Measurements from ENCODE around the gene AAMDC. TPM values are rescaled to one million over a fixed set of nuclear protein-coding genes. Genes with fewer than 3 reads are reported as not detected.

AAMDC gene
- 10 to 100 TPM; 14.4 to 15.6 TPM for total RNA-seq

GRCh38 chr11:77820565-77821348 lies at the start of gene AAMDC, which contains the start of gene RSF1:
Gene AAMDC, plus strand, starts transcription at chr11:77821144. Its CDS starts 21,353 bp downstream, at chr11:77842497.
Gene RSF1, minus strand, starts transcription at chr11:77820722. Its CDS starts 8 bp downstream, at chr11:77820714.
- H3K4me3 Mint-ChIP-seq: peak within 1 kb of the TSS; percentile 97
- peak; percentile 97 for DNase-seq
- CTCF ChIA-PET: interaction anchor here (4.0 kb wide), 1 partner anchor 174 kb away, joined by 14 read pairs; the partner anchor contains the start of gene INTS4

GRCh38 chr11:77775936-77776335 lies 45.0 kb upstream of the AAMDC start:
- CTCF ChIA-PET: interaction anchor here (0.6 to 1.7 kb wide), 6 partner anchors 218 to 437 kb away, joined by 3 to 9 read pairs (median 5); partner anchors contain the start of gene INTS4

More at GRCh38 chr11:77820565-77821348, at the start of gene AAMDC, which contains the start of gene RSF1:
- peak within 1 kb of the TSS; percentile 94 for H3K27ac Mint-ChIP-seq
- H3K4me1 Mint-ChIP-seq: peaks cover 33% of the 10 kb centered on the region
- POLR2A ChIA-PET: interaction anchor here (0.8 to 4.0 kb wide), 9 partner anchors 20 to 756 kb away, joined by 3 to 31 read pairs (median 3); partner anchors contain the start of genes CLNS1A, INTS4, KCTD21 and USP35
- H3K36me3 Mint-ChIP-seq (ENCODE audit: low read depth): peaks cover 20% of the 10 kb centered on the region
- no peaks in the 10 kb centered on the region for H3K27me3 Mint-ChIP-seq
- peaks cover 3% of the 10 kb centered on the region for H3K9me3 Mint-ChIP-seq

GRCh38 chr11:77776455-77776854 lies 44.5 kb upstream of the AAMDC start:
- no peaks in the 10 kb centered on the region for H3K27me3 Mint-ChIP-seq
- no peaks in the 10 kb centered on the region for H3K9me3 Mint-ChIP-seq
- POLR2A ChIA-PET: interaction anchor here (0.9 kb wide), 1 partner anchor 218 kb away, joined by 3 read pairs; the partner anchor contains the start of gene INTS4
- peaks cover 11% of the 10 kb centered on the region for H3K4me1 Mint-ChIP-seq
- H3K4me3 Mint-ChIP-seq: no peak overlapping the region
- DNase-seq: no peak
- no peaks in the 10 kb centered on the region for H3K36me3 Mint-ChIP-seq (ENCODE audit: low read depth)
- H3K27ac Mint-ChIP-seq: no peak overlapping the region
- CTCF ChIA-PET: interaction anchor here (0.6 to 1.7 kb wide), 6 partner anchors 218 to 436 kb away, joined by 3 to 9 read pairs (median 5); partner anchors contain the start of gene INTS4

More at GRCh38 chr11:77775936-77776335, 45.0 kb upstream of the AAMDC start:
- POLR2A ChIA-PET: interaction anchor here (0.9 kb wide), 1 partner anchor 219 kb away, joined by 3 read pairs; the partner anchor contains the start of gene INTS4
- no peak overlapping the region for H3K4me3 Mint-ChIP-seq
- no peaks in the 10 kb centered on the region for H3K9me3 Mint-ChIP-seq
- H3K4me1 Mint-ChIP-seq: peaks cover 16% of the 10 kb centered on the region
- no peak overlapping the region for H3K27ac Mint-ChIP-seq
- DNase-seq: no peak
- H3K36me3 Mint-ChIP-seq (ENCODE audit: low read depth): no peaks in the 10 kb centered on the region
- no peaks in the 10 kb centered on the region for H3K27me3 Mint-ChIP-seq

- H3K9me3 Mint-ChIP-seq: no peaks in the 10 kb centered on the region
- no peaks in the 10 kb centered on the region for H3K27me3 Mint-ChIP-seq
Measured at GRCh38 chr11:77778118-77778517, 42.8 kb upstream of the AAMDC start.

GRCh38 chr11:77778549-77778948 lies 42.4 kb upstream of the AAMDC start:
- H3K27ac Mint-ChIP-seq: no peak overlapping the region
- H3K36me3 Mint-ChIP-seq (ENCODE audit: low read depth): no peaks in the 10 kb centered on the region
- no peaks in the 10 kb centered on the region for H3K27me3 Mint-ChIP-seq
- CTCF ChIA-PET: interaction anchor here (1.1 kb wide), 1 partner anchor 268 kb away, joined by 3 read pairs; no protein-coding TSS in a partner anchor
- DNase-seq: no peak
- POLR2A ChIA-PET: no interaction called here
- peaks cover 3% of the 10 kb centered on the region for H3K4me1 Mint-ChIP-seq
- H3K4me3 Mint-ChIP-seq: no peak overlapping the region
- H3K9me3 Mint-ChIP-seq: no peaks in the 10 kb centered on the region

More at GRCh38 chr11:77778118-77778517, 42.8 kb upstream of the AAMDC start:
- H3K4me3 Mint-ChIP-seq: no peak overlapping the region
- POLR2A ChIA-PET: no interaction called here
- CTCF ChIA-PET: interaction anchor here (1.1 kb wide), 1 partner anchor 269 kb away, joined by 3 read pairs; no protein-coding TSS in a partner anchor
- no peaks in the 10 kb centered on the region for H3K36me3 Mint-ChIP-seq (ENCODE audit: low read depth)
- H3K4me1 Mint-ChIP-seq: peaks cover 3% of the 10 kb centered on the region
- DNase-seq: no peak
- no peak overlapping the region for H3K27ac Mint-ChIP-seq

- no peak for DNase-seq
- H3K4me1 Mint-ChIP-seq: peaks cover 1% of the 10 kb centered on the region
- CTCF ChIA-PET: no interaction called here
- POLR2A ChIA-PET: interaction anchor here (0.7 kb wide), 1 partner anchor 18 kb away, joined by 3 read pairs; no protein-coding TSS in a partner anchor
- no peaks in the 10 kb centered on the region for H3K36me3 Mint-ChIP-seq (ENCODE audit: low read depth)
- H3K9me3 Mint-ChIP-seq: no peaks in the 10 kb centered on the region
- H3K27me3 Mint-ChIP-seq: no peaks in the 10 kb centered on the region
- no peak overlapping the region for H3K4me3 Mint-ChIP-seq
- H3K27ac Mint-ChIP-seq: no peak overlapping the region
Measured at GRCh38 chr11:77779935-77780334, 41.0 kb upstream of the AAMDC start.

GRCh38 chr11:77783025-77783424 lies 37.9 kb upstream of the AAMDC start:
- CTCF ChIA-PET: no interaction called here
- DNase-seq: no peak
- POLR2A ChIA-PET: no interaction called here
- H3K9me3 Mint-ChIP-seq: no peaks in the 10 kb centered on the region
- no peak overlapping the region for H3K27ac Mint-ChIP-seq
- H3K4me3 Mint-ChIP-seq: no peak overlapping the region
- peaks cover 3% of the 10 kb centered on the region for H3K4me1 Mint-ChIP-seq
- H3K36me3 Mint-ChIP-seq (ENCODE audit: low read depth): no peaks in the 10 kb centered on the region
- H3K27me3 Mint-ChIP-seq: no peaks in the 10 kb centered on the region

GRCh38 chr11:77784572-77784971 lies 36.4 kb upstream of the AAMDC start:
- POLR2A ChIA-PET: no interaction called here
- no peak for DNase-seq
- CTCF ChIA-PET: no interaction called here
- H3K4me3 Mint-ChIP-seq: no peak overlapping the region
- no peak overlapping the region for H3K27ac Mint-ChIP-seq
- H3K4me1 Mint-ChIP-seq: peaks cover 13% of the 10 kb centered on the region
- H3K27me3 Mint-ChIP-seq: no peaks in the 10 kb centered on the region
- no peaks in the 10 kb centered on the region for H3K9me3 Mint-ChIP-seq
- H3K36me3 Mint-ChIP-seq (ENCODE audit: low read depth): no peaks in the 10 kb centered on the region

- ChIA-PET CTCF (no interaction called here), POLR2A (interaction anchor here (1.2 kb wide), 1 partner anchor 31 kb away, joined by 3 read pairs; the partner anchor contains the start of gene RSF1)
- Mint-ChIP-seq H3K9me3 (peaks cover 21% of the 10 kb centered on the region), H3K27ac (no peak overlapping the region), H3K27me3 (no peaks in the 10 kb centered on the region), H3K4me3 (no peak overlapping the region), H3K4me1 (peaks cover 15% of the 10 kb centered on the region), H3K36me3 (ENCODE audit: low read depth) (peaks cover 38% of the 10 kb centered on the region)
- no peak for DNase-seq
Measured at GRCh38 chr11:77789061-77789730, 31.7 kb upstream of the AAMDC start.

- POLR2A ChIA-PET: no interaction called here
Measured at GRCh38 chr11:77789731-77790476, 31.0 kb upstream of the AAMDC start.

GRCh38 chr11:77791301-77791700 lies 29.6 kb upstream of the AAMDC start:
- H3K36me3 Mint-ChIP-seq (ENCODE audit: low read depth): peaks cover 49% of the 10 kb centered on the region
- H3K4me3 Mint-ChIP-seq: no peak overlapping the region
- peaks cover 21% of the 10 kb centered on the region for H3K9me3 Mint-ChIP-seq
- peaks cover 17% of the 10 kb centered on the region for H3K4me1 Mint-ChIP-seq
- CTCF ChIA-PET: no interaction called here
- no peak overlapping the region for H3K27ac Mint-ChIP-seq
- POLR2A ChIA-PET: no interaction called here
- H3K27me3 Mint-ChIP-seq: no peaks in the 10 kb centered on the region
- DNase-seq: no peak

More at GRCh38 chr11:77789731-77790476, 31.0 kb upstream of the AAMDC start:
- CTCF ChIA-PET: no interaction called here
- Mint-ChIP-seq H3K9me3 (peaks cover 21% of the 10 kb centered on the region), H3K27me3 (no peaks in the 10 kb centered on the region), H3K4me1 (peaks cover 17% of the 10 kb centered on the region), H3K4me3 (no peak overlapping the region), H3K36me3 (ENCODE audit: low read depth) (peaks cover 38% of the 10 kb centered on the region), H3K27ac (no peak overlapping the region)
- no peak for DNase-seq

GRCh38 chr11:77793972-77794371 lies 27.0 kb upstream of the AAMDC start:
- ChIA-PET CTCF (interaction anchor here (0.9 kb wide), 1 partner anchor 201 kb away, joined by 3 read pairs; the partner anchor contains the start of gene INTS4), POLR2A (no interaction called here)
- no peak for DNase-seq
- no peak overlapping the region for H3K4me3 Mint-ChIP-seq
- H3K36me3 Mint-ChIP-seq (ENCODE audit: low read depth): peaks cover 68% of the 10 kb centered on the region
- peaks cover 24% of the 10 kb centered on the region for H3K9me3 Mint-ChIP-seq
- H3K4me1 Mint-ChIP-seq: peaks cover 12% of the 10 kb centered on the region
- H3K27me3 Mint-ChIP-seq: no peaks in the 10 kb centered on the region
- H3K27ac Mint-ChIP-seq: no peak overlapping the region

Measured in activated CD4-positive, alpha-beta memory T cell treated with anti-CD3 and anti-CD28 coated beads, Interleukin-2, amount 10 ng/mL, durations not matched to agents 7 days and 5 days (primary cell).